ENCODE measurements around the gene CDK2. TPM values are rescaled to one million over a fixed set of nuclear protein-coding genes. Genes with fewer than 3 reads are reported as not detected.
A peak's percentile ranks its signal among the peaks of the same experiment; 100 is the strongest.

Gene CDK2
- total RNA-seq, 1 donor from 2014 or later: 22.2 TPM

DNA sequence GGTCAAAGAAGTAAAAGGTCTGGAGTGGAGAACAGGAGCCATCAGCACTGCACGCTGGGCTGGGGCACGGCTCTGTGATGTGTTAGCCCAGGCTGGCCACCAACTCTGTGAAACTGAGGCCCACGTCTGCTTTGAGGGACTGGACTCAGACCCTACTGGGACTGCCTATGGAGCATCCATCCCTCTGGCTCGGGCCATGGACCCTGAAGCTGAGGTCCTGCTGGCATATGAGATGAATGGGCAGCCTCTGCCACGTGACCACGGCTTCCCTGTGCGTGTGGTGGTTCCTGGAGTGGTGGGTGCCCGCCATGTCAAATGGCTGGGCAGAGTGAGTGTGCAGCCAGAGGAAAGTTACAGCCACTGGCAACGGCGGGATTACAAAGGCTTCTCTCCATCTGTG, 37.6 kb downstream of the CDK2 start:
- intact Hi-C loops (cut with DNase I): no loop called here

GRCh38 chr12:56007564-56008559, 41.2 kb downstream of the CDK2 start:
- Histone ChIP-seq H3K4me1 (peaks cover 13% of the 10 kb centered on the region), H3K27ac (peak overlapping the region; percentile 88), H3K36me3 (peaks cover 17% of the 10 kb centered on the region), H3K9me3 (no peaks in the 10 kb centered on the region), H3K27me3 (ENCODE audit: low read depth) (no peaks in the 10 kb centered on the region), H3K4me3 (peak overlapping the region; percentile 77)
- intact Hi-C loops (cut with DNase I): no loop called here
- ATAC-seq (peak; percentile 93 to 96), DNase-seq (peak; percentile 71)
- TF ChIP-seq, protein P1, sequence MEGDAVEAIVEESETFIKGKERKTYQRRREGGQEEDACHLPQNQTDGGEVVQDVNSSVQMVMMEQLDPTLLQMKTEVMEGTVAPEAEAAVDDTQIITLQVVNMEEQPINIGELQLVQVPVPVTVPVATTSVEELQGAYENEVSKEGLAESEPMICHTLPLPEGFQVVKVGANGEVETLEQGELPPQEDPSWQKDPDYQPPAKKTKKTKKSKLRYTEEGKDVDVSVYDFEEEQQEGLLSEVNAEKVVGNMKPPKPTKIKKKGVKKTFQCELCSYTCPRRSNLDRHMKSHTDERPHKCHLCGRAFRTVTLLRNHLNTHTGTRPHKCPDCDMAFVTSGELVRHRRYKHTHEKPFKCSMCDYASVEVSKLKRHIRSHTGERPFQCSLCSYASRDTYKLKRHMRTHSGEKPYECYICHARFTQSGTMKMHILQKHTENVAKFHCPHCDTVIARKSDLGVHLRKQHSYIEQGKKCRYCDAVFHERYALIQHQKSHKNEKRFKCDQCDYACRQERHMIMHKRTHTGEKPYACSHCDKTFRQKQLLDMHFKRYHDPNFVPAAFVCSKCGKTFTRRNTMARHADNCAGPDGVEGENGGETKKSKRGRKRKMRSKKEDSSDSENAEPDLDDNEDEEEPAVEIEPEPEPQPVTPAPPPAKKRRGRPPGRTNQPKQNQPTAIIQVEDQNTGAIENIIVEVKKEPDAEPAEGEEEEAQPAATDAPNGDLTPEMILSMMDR (IDR thresholded peaks at IDR 0.05): no peak

More for the DNA sequence above, 37.6 kb downstream of the CDK2 start:
- no peaks in the 10 kb centered on the region for H3K27me3 ChIP-seq (ENCODE audit: low read depth)
- DNase-seq (no peak), ATAC-seq (no peak)
- H3K27ac ChIP-seq: no peak overlapping the region
- H3K9me3 ChIP-seq: no peaks in the 10 kb centered on the region
- peaks cover 23% of the 10 kb centered on the region for H3K36me3 ChIP-seq
- peaks cover 13% of the 10 kb centered on the region for H3K4me1 ChIP-seq
- no peak overlapping the region for H3K4me3 ChIP-seq
- TF ChIP-seq, protein P1 (IDR thresholded peaks at IDR 0.05): no peak

- peaks cover 13% of the 10 kb centered on the region for H3K4me1 ChIP-seq
- no peak for ATAC-seq
- H3K36me3 ChIP-seq: no peaks in the 10 kb centered on the region
- DNase-seq: no peak
- H3K9me3 ChIP-seq: no peaks in the 10 kb centered on the region
- H3K27me3 ChIP-seq (ENCODE audit: low read depth): no peaks in the 10 kb centered on the region
- intact Hi-C loops (cut with DNase I): no loop called here
- no peak overlapping the region for H3K4me3 ChIP-seq
- TF ChIP-seq, protein P1 (IDR thresholded peaks at IDR 0.05): no peak
- H3K27ac ChIP-seq: no peak overlapping the region
Observed at GRCh38 chr12:56010111-56010570, 43.5 kb downstream of the CDK2 start.

DNA sequence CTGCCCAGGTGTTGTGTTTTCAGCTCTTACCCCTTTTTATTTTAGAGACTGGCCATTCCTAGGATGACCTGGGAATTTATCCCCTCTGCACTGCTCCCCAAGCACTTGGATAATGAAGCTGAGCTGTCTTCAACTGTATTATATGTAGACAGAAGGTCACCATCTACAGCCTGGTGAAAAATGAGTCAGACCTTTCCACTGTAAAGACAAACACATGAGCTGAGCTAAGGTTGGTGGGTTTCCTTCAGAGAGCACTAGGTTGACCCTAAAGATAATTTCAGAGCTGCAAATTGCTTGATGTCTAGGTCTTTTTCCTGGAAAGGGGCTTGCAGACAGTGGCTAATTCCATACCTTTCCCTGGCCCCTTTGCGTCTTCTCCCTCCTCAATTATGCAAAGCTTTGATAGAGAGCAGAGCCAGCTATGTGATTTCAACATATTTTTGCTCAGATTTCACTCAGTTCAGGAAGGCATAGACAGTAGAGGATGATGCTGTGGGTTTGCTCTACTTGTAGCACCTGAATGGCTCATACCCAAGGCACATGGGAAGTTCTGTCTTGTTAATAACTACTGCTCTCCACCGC, 45.0 kb downstream of the CDK2 start:
- no peaks in the 10 kb centered on the region for H3K36me3 ChIP-seq
- no peak overlapping the region for H3K27ac ChIP-seq
- peaks cover 13% of the 10 kb centered on the region for H3K4me1 ChIP-seq
- ATAC-seq (no peak), DNase-seq (no peak)
- TF ChIP-seq, protein P1 (IDR thresholded peaks at IDR 0.05): no peak
- no peak overlapping the region for H3K4me3 ChIP-seq
- H3K9me3 ChIP-seq: no peaks in the 10 kb centered on the region
- intact Hi-C loops (cut with DNase I): no loop called here
- H3K27me3 ChIP-seq (ENCODE audit: low read depth): no peaks in the 10 kb centered on the region

- TF ChIP-seq, protein P1 (IDR thresholded peaks at IDR 0.05): no peak
- DNase-seq (no peak), ATAC-seq (no peak)
- no peaks in the 10 kb centered on the region for H3K27me3 ChIP-seq (ENCODE audit: low read depth)
- H3K9me3 ChIP-seq: no peaks in the 10 kb centered on the region
- H3K36me3 ChIP-seq: no peaks in the 10 kb centered on the region
- no peaks in the 10 kb centered on the region for H3K4me1 ChIP-seq
- intact Hi-C loops (cut with DNase I): no loop called here
- no peak overlapping the region for H3K27ac ChIP-seq
- no peak overlapping the region for H3K4me3 ChIP-seq
Observed at GRCh38 chr12:56013482-56013881, 46.9 kb downstream of the CDK2 start.

Measured in lower lobe of right lung (tissue), 2 donors.